Bone marrow (tissue), 2 donors: ENCODE data around the gene SMIM28.
A peak's percentile ranks its signal among the peaks of the same experiment; 100 is the strongest.
"Not testable (repeated sequence)": the region's sequence is repeated elsewhere in the genome, so short reads cannot be mapped to it uniquely, and the experiment has no call there.

Experiments
- DNase-seq, 2 donors: peaks; one replicate each; lab custom pipeline; 2025; lab: John Stamatoyannopoulos, UW

SMIM28 gene

GRCh38 chr6:138405816-138406413 lies 28.2 kb downstream of the SMIM28 start:
- DNase-seq = no peak

- no peak for DNase-seq
These were observed 28.7 kb downstream of the SMIM28 start for GRCh38 chr6:138406443-138406842.

DNA sequence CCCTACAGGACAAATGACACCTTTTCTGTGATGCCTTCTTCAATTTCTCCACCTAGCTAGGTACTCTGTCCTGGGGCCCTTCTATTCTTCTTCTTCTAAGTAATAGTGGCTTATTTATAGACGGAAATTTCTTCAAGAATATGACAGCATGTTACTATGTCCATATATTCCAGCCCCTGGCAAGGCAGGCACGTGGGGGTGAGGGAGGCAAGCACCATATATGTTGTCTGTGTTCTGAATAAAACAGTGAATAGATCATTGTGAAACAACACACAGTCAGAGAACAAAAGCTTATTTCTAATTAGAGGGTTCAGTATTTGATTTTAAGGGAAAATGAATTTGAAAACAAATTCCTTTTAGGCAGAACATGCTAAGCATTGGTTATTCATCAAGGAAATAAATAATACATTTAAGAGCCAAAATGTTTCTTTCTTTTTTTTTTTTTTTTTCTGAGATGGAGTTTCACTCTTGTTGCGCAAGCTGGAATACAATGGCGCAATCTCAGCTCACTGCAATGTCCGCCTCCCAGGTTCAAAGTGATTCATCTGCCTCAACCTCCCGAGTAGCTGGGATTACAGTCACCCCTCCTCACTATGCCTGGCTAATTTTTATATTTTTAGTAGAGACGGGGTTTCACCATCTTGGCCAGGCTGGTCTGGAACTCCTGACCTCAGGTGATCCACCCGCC lies 32.5 kb downstream of the SMIM28 start:
- peak in 1 of 2 donors; percentile 8 for DNase-seq

GRCh38 chr6:138410972-138411880 lies 33.5 kb downstream of the SMIM28 start:
- DNase-seq = peak in 1 of 2 donors; percentile 90

DNA sequence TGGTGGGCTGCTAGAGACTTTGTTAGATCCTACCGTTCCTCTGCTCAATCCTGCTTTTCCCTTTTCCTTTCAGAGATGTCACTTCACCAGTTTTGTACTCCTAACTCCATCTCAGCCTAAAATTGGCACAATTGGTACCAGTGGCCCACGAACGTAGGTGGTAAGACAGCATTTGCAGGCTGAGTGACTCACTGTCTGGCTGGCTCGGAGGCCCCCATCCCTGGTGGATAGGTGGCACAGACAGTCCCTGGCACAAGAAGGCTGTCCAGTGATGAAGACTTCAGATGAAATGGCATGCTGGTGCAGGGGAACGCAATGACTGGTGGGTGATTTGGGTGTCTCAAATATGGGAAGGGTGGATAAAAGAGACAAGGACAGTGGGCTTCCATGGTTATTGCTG lies 37.4 kb downstream of the SMIM28 start:
- DNase-seq = no peak

DNA sequence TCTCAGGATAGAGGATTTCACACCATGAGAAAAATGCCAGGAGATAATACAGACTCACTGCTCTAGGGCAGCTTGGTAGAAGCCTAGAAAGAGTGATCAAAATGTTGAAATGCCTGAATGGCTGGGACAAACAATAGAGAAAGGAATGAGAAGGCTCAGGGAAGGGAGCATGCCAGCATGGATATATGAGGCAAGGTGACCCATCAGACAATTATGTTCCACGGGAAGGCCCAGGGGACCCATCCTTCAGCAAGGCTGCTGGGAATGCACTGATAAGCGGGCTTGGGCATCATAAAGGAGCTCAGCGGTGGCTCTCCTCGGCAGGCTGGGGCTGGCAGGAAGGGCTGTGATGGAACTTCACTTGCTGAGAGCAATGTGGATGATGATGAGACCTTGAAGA lies 38.5 kb downstream of the SMIM28 start:
- DNase-seq = no peak

DNA sequence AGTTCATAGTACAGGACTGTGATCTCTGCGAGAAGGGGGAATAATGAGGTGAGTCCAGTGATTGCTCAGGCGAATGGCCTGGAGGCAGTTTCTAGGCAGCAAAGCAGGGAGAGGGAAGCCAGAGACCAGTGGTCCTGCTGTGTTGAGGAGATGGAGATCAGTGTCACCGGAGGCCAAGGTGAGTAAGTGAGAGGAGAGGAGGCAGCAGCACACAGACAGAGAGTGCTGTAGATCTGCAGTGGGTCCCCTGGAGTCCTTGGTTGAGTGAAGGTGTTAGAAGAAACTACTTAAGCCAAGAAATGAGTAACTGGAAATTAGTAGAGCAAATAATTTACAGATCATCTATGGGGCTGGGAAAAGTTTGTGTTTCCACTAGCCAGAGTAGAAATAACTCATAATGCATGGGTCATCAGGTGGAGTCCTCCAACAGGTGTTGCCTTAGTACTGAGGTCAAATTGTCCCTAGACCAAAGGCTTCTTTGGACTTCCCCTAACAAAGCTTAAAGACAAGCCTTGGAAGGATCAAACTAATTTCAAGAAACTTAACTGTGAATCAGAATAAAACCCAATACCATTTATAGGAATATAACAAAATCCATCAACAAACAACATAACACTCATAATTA lies 39.9 kb downstream of the SMIM28 start:
- no peak for DNase-seq

- no peak for DNase-seq
These were observed 40.5 kb downstream of the SMIM28 start for GRCh38 chr6:138418118-138418742.

DNA sequence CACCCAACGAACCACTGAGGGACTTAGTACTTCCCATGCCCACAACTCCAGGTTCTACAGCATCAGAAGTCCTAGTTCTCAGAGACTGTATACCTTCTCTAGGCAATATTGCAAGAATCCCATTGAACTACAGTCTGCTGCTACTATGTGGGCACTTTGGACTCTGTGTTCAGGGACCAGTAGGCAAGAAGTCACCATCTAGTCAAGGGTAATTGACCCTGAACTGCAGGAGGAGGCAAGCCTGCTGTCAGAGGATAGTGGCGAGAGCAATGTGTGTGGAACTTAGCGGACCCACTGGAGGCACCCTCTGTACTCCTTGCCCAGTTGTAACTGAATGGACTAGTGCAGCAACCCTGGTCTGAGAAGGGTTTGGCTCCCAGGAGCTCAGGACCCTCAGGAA lies 42.1 kb downstream of the SMIM28 start:
- DNase-seq = no peak

DNA sequence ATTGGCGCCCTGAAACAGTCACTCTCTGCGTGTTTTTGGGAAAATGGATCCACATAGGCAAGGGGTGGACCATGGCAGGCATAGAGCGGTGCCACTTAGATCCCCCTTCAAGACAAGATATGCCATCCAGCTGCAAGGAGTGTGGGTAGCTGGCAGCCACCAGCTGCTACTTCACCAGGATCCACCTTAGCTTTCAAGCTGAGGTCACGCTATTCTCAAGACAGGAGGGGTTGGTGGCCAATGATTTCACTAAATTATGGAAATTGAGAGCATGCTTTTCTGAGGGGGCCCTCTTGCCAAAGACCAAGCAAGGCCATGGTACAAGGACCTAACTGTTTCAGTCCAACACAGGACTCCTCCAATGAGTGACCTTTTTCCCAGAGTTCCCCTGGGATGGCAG lies 42.7 kb downstream of the SMIM28 start:
- no peak for DNase-seq

DNA sequence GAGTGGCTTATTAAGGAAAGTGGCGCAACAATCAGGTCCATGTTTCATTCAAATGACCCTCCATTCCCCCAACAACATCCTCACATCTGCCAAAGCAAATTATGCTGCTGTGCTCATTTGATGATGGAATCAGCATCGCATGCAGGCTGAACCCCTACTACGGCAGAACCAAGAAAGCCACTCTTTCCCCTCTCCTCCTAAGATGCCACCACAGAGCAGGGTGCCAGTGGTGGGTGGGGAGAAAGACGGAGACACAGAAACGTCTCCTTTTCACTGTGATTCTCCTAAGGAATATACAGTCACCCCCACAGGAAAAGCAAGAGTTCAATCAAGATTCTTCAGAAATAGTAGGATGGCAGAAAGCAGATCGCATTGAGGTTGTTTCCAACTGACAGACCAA lies 43.4 kb downstream of the SMIM28 start:
- DNase-seq = no peak

DNA sequence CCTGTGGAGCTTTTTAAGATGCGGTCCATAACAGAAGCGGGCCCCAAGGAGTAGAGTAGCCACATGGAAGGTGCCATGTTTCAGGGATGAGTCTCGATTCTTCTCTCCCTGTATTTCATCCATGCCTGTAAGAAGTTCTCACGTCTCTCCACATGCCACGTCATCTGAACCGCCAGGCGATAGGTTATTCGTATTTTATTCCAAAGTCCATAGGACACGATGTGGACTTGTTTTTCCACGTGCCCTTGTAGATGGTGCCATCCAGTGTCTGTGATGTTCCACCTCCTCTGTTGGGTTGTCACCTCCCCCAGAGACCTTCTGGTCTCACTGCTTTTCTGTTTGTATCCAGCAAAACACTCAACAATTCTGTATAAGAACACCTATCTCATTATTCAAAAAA lies 43.9 kb downstream of the SMIM28 start:
- no peak for DNase-seq

DNA sequence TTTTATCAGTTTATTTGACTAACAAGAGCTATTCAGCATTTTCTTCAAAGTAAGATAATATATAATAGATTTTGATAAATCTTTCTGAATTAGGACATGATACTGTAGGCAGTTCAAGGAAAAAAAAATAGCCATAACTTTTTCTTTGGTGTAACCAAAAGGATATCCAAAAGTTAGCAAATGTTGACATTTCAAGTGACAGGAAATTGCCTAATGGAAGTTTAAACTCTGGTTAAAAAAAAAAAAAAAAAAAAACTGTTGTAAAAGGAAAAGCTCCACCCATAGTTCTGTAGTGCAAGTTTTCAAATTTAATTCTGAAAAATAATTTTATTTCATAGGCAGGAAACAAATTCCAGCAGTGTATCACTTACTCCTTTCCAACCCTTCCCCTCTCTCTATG lies 45.2 kb downstream of the SMIM28 start:
- DNase-seq = peak in 1 of 2 donors; percentile 14

DNA sequence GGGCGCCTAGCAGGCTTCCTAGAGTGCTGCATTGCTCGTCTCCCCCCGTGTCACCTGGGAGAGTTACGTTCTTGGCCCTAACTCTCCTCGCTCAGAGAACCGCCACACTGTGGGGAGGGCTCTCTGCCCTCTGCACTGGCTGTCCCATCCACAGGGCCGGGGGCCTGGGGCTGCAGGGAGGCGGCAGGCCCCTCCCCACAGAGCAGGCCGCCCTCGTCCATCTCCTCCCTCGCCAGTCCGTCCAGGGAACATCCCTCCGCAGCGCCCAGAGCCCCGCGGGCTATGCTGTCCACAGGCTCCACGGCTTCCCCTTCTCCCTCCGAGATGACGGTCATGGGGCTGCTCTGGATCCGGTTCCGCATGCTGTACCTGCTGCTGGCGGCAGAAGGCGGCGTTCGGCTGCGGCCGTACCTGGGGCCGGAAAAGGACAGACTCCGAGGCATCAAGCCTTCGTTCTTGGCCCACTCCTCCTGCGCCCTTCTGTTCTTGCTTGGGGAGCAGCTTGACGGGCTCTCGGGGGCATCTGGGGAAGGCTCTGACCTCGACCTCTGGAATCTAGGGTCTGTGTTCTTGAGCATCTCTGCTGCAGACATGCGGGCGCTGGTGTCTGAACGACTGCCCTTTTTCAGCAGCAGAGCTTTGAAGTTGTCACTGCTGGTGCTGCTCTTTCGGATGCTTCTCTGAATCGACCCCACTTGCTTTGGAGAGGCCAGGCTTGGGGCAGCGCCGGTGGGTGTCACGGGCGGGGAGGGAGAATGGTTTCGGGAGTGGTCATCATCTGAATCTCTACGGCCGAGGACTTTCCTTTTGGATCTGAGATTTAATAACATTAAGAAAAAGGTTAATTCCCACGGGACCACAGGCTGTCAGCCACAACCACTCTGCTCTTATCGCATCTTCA lies 46.5 kb downstream of the SMIM28 start:
- DNase-seq = no peak

DNA sequence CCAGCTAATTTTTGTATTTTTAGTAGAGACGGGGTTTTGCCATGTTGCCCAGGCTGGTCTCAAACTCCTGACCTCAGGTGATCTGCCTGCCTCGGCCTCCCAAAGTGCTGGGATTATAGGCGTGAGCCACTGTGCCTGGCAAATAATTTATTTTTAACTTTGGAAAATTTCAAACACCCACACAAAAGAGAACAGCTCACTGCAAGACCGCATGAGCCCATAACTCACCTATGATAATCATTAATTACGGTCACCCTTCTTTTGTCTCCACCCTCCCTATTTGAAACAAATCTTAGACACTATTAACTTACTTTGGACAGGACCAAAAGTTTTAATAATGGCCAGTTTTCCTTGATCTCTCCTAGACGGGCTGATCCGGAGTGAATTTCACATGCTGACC lies 47.6 kb downstream of the SMIM28 start:
- DNase-seq = not testable (repeated sequence)

- DNase-seq = no peak
These were observed 48.9 kb downstream of the SMIM28 start for GRCh38 chr6:138426500-138427123.

DNA sequence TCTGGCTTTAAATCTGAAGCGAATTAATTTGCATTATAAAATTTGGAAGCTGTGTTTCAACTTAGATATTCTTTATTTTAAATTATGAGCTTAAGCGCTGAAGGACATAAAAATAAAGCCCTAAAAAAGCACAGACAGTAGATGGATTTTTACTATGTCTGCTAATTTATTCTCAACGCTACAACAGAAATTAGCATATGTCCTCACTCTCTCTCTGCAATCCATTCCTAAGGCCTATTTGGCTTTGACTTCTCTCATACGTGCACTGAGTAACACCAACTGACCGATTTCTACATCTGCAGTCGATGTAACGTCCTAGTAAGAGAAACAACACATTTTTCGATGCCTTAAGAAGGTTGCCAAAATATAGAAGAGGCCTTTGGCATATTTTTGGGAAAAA lies 50.0 kb downstream of the SMIM28 start:
- DNase-seq = no peak

- DNase-seq = no peak
These were observed 51.4 kb downstream of the SMIM28 start for GRCh38 chr6:138428944-138429598.

DNA sequence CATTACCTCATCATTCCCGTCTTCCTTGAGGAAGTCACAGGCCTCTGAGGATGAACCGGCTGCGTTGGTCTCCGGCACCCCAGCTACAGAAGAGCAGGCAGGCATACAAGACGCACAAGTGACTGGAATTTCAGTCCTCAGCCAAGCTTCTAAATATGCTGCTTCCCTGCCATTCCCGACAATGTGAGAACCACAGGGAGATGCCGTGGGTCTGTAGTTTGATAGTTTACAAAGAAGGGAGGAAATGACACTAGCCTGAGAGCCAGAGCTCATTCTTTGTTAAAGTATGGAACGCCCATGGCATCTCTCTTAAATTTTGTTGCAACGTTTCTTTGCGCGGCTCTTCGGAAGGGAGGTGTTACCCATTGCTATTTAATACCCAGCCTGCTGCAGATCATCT lies 52.1 kb downstream of the SMIM28 start:
- DNase-seq = no peak
